ENCODE results near the gene NRIP2.

The NRIP2 gene

DNA sequence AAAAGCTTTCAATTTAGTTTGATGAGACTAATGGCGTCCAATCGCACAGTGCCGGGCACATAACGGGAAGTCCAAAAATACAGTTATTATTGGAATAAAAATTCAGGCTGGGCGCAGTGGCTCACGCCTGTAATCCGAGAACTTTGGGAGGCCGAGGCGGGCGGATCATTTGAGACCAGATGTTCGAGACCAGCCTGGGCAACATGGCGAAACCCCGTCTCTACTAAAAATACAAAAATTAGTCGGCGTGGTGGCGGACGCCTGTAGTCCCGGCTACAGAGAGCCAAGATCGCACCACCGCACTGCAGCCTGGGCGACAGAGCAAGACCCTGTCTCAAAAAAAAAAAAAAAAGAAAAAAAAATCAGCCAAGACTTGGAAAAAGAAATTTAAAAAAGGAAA is 41.3 kb downstream of the NRIP2 start:
- H3K36me3 ChIP-seq (ENCODE audit: insufficient read depth, low read length), result peaks cover 28% of the 10 kb centered on the region
- no peak overlapping the region for H3K4me2 ChIP-seq (ENCODE audit: insufficient read depth, low read length)
- H3K9ac ChIP-seq (ENCODE audit: low read depth, low read length), result no peak overlapping the region
- TF ChIP-seq EZH2 (IDR thresholded peaks at IDR 0.05; ENCODE audit: borderline replicate concordance, low read depth, low read length, severe bottlenecking), result no peak
- TF ChIP-seq, protein P1, sequence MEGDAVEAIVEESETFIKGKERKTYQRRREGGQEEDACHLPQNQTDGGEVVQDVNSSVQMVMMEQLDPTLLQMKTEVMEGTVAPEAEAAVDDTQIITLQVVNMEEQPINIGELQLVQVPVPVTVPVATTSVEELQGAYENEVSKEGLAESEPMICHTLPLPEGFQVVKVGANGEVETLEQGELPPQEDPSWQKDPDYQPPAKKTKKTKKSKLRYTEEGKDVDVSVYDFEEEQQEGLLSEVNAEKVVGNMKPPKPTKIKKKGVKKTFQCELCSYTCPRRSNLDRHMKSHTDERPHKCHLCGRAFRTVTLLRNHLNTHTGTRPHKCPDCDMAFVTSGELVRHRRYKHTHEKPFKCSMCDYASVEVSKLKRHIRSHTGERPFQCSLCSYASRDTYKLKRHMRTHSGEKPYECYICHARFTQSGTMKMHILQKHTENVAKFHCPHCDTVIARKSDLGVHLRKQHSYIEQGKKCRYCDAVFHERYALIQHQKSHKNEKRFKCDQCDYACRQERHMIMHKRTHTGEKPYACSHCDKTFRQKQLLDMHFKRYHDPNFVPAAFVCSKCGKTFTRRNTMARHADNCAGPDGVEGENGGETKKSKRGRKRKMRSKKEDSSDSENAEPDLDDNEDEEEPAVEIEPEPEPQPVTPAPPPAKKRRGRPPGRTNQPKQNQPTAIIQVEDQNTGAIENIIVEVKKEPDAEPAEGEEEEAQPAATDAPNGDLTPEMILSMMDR (IDR thresholded peaks at IDR 0.05; ENCODE audit: borderline replicate concordance, extremely low read depth, low read length, poor library complexity, severe bottlenecking), result no peak
- H4K20me1 ChIP-seq (ENCODE audit: insufficient read depth, low read length), result peaks cover 27% of the 10 kb centered on the region
- peaks cover 28% of the 10 kb centered on the region for H3K4me1 ChIP-seq (ENCODE audit: insufficient read depth, low read length)
- H3K9me3 ChIP-seq (ENCODE audit: insufficient read depth, low read length, severe bottlenecking), result no peaks in the 10 kb centered on the region
- no peak for ATAC-seq (ENCODE audit: insufficient read depth, low read depth)
- no peak overlapping the region for H3K27ac ChIP-seq (ENCODE audit: low read length)
- no peak for DNase-seq
- no peaks in the 10 kb centered on the region for H3K27me3 ChIP-seq (ENCODE audit: insufficient read depth, low read length, poor library complexity)
- H3K4me3 ChIP-seq (ENCODE audit: low read depth in 1 of 2, low read length in 2 of 2), result no peak overlapping the region
- H3K79me2 ChIP-seq (ENCODE audit: insufficient read depth, low read length), result peaks cover 36% of the 10 kb centered on the region
- H2AFZ ChIP-seq (ENCODE audit: low read depth, low read length), result no peak overlapping the region

GRCh38 chr12:2792671-2793500 is 41.9 kb downstream of the NRIP2 start:
- DNase-seq (no peak), ATAC-seq (ENCODE audit: insufficient read depth, low read depth) (no peak)
- Histone ChIP-seq H3K9ac (ENCODE audit: low read depth, low read length) (no peak overlapping the region), H3K9me3 (ENCODE audit: insufficient read depth, low read length, severe bottlenecking) (no peaks in the 10 kb centered on the region), H3K79me2 (ENCODE audit: insufficient read depth, low read length) (peaks cover 29% of the 10 kb centered on the region), H3K36me3 (ENCODE audit: insufficient read depth, low read length) (peaks cover 21% of the 10 kb centered on the region), H3K4me1 (ENCODE audit: insufficient read depth, low read length) (peaks cover 28% of the 10 kb centered on the region), H3K4me3 (ENCODE audit: low read depth in 1 of 2, low read length in 2 of 2) (no peak overlapping the region), H4K20me1 (ENCODE audit: insufficient read depth, low read length) (peaks cover 20% of the 10 kb centered on the region), H3K27ac (ENCODE audit: low read length) (no peak overlapping the region), H3K27me3 (ENCODE audit: insufficient read depth, low read length, poor library complexity) (no peaks in the 10 kb centered on the region), H3K4me2 (ENCODE audit: insufficient read depth, low read length) (no peak overlapping the region), H2AFZ (ENCODE audit: low read depth, low read length) (no peak overlapping the region)
- no peak for TF ChIP-seq EZH2 (IDR thresholded peaks at IDR 0.05; ENCODE audit: borderline replicate concordance, low read depth, low read length, severe bottlenecking)
- TF ChIP-seq, protein P1 (IDR thresholded peaks at IDR 0.05; ENCODE audit: borderline replicate concordance, extremely low read depth, low read length, poor library complexity, severe bottlenecking), result no peak

DNA sequence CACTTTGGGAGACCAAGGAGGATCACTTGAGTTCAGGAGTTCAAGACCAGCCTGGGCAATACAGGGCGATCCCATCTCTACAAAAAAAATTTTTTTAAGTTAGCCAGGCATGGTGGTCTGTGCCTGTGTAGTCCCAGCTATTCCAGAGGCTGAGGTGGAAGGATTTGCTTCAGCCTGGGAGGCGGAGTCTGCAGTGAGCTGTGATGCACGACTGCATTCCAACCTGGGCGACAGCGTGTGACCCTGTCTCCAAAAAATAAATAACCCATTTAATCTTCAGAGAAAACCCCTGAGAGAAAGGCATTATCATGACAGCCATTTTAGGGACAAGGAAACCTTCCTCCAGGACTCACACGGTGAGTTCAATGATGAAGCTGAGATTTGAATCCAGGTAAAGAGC is 43.7 kb downstream of the NRIP2 start:
- H2AFZ ChIP-seq (ENCODE audit: low read depth, low read length), result no peak overlapping the region
- H4K20me1 ChIP-seq (ENCODE audit: insufficient read depth, low read length), result peaks cover 3% of the 10 kb centered on the region
- peaks cover 3% of the 10 kb centered on the region for H3K36me3 ChIP-seq (ENCODE audit: insufficient read depth, low read length)
- no peaks in the 10 kb centered on the region for H3K27me3 ChIP-seq (ENCODE audit: insufficient read depth, low read length, poor library complexity)
- DNase-seq, result no peak
- H3K27ac ChIP-seq (ENCODE audit: low read length), result no peak overlapping the region
- H3K4me3 ChIP-seq (ENCODE audit: low read depth in 1 of 2, low read length in 2 of 2), result no peak overlapping the region
- peaks cover 11% of the 10 kb centered on the region for H3K4me1 ChIP-seq (ENCODE audit: insufficient read depth, low read length)
- no peak overlapping the region for H3K4me2 ChIP-seq (ENCODE audit: insufficient read depth, low read length)
- TF ChIP-seq EZH2 (IDR thresholded peaks at IDR 0.05; ENCODE audit: borderline replicate concordance, low read depth, low read length, severe bottlenecking), result no peak
- TF ChIP-seq, protein P1 (IDR thresholded peaks at IDR 0.05; ENCODE audit: borderline replicate concordance, extremely low read depth, low read length, poor library complexity, severe bottlenecking), result no peak
- no peak for ATAC-seq (ENCODE audit: insufficient read depth, low read depth)
- H3K9ac ChIP-seq (ENCODE audit: low read depth, low read length), result no peak overlapping the region
- H3K79me2 ChIP-seq (ENCODE audit: insufficient read depth, low read length), result peaks cover 11% of the 10 kb centered on the region
- no peaks in the 10 kb centered on the region for H3K9me3 ChIP-seq (ENCODE audit: insufficient read depth, low read length, severe bottlenecking)

Measured in DND-41 (cell line).